NCI-H187 (cell line): Measurements from ENCODE around the gene TAS2R60.
"Not testable (repeated sequence)": the region's sequence is repeated elsewhere in the genome, so short reads cannot be mapped to it uniquely, and the experiment has no call there.

Source experiments
- DNase-seq, 2 experiments: peaks; one replicate each; lab custom pipeline; 2025; lab: John Stamatoyannopoulos, UW

The TAS2R60 gene

DNA sequence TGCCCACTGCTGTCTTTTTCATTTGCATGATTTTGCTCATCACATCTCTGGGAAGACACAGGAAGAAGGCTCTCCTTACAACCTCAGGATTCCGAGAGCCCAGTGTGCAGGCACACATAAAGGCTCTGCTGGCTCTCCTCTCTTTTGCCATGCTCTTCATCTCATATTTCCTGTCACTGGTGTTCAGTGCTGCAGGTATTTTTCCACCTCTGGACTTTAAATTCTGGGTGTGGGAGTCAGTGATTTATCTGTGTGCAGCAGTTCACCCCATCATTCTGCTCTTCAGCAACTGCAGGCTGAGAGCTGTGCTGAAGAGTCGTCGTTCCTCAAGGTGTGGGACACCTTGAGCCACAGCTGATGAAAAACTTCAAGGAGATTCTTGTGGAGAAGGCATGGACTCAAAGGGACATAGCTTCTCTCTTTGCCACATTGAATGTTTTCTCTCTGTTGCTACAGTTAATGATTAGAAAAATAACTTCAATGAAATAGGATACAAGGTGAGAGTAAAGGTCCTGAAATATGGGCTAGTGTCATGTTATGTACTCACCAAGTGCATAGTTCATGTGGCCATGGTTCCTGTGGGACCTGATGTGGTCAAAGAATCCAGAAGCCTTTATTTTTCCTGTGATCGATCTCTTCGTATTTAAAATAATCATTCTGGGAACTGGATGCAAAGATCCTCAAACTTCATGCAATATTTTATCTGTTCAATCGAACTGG, 970 bp downstream of the TAS2R60 start:
- DNase-seq = no peak

- no peak for DNase-seq
Observed at GRCh38 chr7:143444785-143445184, 1.5 kb downstream of the TAS2R60 start.

DNA sequence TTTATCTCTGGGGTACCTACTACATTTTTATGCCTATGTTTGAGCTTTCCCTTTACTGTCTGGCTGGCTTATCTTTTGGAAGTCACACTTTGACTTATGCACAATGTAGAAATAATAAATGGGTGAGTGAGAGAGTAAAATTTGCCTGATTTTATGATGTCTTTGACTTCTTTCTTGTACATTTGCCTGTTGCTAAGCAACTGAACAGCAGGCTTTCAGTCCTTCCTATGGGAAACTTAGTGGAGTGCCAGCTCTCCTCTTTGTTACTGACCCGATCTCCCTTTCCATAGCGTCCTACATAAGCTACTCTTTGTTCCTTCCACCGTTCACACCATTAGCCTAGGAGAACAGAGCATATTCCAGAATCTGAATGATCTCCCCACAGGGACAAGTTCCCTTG, 4.2 kb downstream of the TAS2R60 start:
- no peak for DNase-seq

GRCh38 chr7:143448429-143448828, 5.2 kb downstream of the TAS2R60 start:
- no peak for DNase-seq

- no peak for DNase-seq
Observed at GRCh38 chr7:143449793-143450192, 6.5 kb downstream of the TAS2R60 start.

GRCh38 chr7:143451122-143451521, 7.9 kb downstream of the TAS2R60 start:
- DNase-seq = no peak

DNA sequence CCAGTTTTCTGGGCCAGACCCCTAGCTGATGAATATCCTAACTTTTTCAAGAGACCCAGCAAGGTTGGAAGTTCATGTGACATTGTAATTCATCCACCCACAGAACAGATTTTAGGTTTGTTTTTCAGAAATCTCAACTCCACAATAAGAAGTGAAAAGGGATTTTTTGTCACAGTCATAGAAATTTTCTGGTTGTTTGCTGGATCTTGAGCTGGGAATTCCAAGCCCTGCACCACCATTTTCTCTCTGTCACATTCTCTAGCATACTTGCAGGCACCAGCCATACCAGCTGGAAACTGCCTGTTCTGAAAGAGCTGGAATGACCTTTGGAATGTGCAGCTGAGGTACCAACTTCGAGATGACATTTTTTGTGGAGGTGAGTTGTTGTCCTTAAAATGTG, 8.5 kb downstream of the TAS2R60 start:
- DNase-seq = no peak

- no peak for DNase-seq
Observed at GRCh38 chr7:143452495-143452894, 9.2 kb downstream of the TAS2R60 start.

DNA sequence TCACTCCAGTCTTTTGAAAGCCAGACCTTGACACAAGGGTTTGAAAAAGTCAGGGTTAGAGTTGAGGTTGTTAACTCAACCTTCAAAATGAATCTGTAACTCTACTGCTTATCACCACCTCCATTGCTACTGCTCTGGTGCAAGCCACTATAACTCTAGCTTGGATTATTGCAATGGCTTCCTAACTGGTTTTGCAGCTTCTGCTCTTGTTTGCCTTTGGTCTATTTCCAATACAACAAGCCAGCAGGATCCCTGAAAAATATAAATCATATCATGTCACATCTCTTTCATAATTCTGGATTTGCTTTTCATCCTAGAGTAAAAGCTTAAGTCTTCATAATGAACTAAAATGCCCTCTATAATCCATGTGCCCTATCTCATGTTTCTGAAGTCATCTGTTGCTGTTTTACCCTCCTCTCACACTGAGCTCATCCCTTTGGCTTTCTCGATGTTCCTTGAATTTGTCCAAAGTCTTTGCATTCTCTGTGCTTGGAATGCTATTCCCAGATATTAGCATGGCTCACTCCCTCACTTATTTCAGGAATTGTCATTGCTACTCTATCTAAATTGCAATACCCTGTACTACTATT, 10.9 kb downstream of the TAS2R60 start:
- no peak for DNase-seq

DNA sequence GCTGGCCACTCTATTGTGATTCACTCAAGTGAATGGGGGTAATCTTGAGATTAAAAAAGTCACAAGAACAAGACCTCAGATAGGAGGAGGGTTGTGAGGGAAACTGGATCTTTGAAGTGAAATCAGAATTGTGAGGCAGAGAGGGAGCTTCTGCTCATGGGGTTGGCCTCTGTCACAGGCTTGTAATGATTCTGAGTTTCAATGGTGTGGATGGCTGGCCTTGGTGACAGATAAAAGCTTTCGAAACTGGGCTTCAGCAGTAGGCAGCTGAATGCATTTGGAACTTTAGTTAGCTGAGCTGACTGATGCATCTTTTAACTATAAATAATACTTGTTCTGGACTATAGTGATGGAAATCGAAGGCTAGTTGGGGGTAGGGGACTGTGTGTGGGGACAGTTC, 12.2 kb downstream of the TAS2R60 start:
- DNase-seq = no peak

- DNase-seq = no peak
Observed at GRCh38 chr7:143455942-143456341, 12.7 kb downstream of the TAS2R60 start.

GRCh38 chr7:143456992-143457793, 13.9 kb downstream of the TAS2R60 start:
- DNase-seq = no peak

DNA sequence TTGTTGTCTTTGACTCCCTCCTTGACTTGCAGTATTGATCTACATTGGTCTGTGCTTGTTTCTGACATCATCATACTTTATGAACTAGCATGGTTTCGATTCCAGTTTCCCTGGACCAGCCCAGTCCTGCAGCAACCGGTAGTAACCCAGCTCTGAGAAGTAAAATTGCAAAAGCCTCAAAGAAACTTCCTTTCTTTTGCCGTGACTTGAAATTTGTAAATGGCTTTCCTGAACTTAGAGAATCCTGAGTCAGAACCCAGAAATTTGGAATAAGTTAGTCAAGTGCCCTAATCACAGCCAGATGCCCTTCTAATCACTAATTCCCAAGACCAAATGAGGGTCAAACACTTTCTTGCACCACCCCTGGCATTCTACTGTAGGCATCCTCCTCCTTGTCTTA, 15.0 kb downstream of the TAS2R60 start:
- DNase-seq = no peak

DNA sequence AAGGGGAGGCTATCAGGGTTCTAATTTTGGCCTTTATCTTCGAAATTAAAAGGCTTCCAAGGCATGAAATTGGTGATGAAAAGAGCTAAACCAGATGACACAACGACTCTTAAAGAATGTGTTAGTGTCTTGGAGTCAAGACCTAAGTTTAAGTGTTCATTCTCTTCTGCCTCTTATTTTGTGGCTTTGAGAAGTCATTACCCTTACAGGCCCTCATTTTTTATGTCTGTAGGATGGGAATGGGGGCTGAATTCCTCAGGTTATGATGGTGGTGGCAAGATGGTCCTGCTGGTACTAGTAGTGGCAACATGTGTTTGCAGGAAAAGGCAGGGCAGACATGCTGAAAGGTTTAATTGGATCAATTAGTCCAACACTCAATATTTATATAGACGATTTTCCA, 15.4 kb downstream of the TAS2R60 start:
- DNase-seq = no peak

DNA sequence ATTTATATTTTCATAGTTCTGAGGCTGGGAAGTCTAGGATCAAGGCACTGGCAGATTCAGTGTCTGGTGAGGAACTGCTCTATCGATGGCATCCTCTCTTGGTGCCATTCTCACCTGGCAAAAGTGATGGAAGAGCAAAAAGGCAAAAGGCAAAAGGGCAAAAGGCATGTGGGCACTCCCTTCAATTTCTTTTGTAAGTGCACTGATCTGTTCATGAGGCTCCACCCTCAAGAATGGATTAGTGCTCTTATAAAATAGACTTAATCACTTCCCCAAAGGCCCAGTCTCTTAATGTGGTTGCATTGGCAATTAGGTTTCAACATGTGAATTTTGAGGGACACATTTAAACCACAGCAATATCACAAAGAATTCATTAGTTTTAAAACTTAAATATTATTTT, 16.1 kb downstream of the TAS2R60 start:
- DNase-seq = no peak

- no peak for DNase-seq
Observed at GRCh38 chr7:143460271-143460979, 17.2 kb downstream of the TAS2R60 start.

GRCh38 chr7:143462045-143462444, 18.8 kb downstream of the TAS2R60 start:
- DNase-seq = no peak

DNA sequence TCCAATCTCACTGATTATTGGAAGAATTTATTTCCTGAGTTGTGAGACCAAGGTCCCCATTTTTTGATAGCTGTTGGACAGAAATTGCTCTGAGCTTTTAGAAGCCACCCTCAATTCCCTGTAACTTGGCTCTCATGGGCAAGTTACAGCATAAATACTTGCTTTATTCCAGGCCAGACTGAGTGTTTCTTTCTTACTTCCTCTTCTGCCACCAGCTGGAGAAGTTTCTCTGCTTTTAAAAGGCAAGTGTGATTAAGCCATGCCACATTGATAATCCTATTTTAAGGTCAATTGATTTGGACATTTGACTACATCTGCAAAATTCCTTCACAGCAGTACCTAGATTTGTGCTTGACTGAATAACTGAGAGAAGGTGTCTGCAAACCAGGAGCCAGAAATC, 20.3 kb downstream of the TAS2R60 start:
- no peak for DNase-seq

DNA sequence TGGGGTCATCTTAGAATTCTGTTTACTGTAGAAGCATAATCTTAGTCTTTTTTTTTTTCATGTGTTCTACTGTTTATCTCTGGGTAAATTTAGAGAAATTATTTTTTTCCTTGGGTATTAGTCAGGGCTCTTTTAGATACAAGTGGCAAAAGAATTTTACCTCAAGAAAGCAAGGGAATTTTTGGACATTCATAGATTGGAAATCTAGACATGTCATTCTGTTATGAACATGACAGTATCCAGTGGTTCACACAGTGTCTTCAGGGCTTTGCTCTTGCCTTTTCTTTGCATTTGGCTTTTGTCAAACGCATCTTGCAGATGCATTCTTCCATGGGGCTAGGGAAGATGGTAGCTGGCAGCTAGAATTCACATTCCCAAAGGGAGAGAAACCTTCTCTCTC, 20.7 kb downstream of the TAS2R60 start:
- DNase-seq = no peak

DNA sequence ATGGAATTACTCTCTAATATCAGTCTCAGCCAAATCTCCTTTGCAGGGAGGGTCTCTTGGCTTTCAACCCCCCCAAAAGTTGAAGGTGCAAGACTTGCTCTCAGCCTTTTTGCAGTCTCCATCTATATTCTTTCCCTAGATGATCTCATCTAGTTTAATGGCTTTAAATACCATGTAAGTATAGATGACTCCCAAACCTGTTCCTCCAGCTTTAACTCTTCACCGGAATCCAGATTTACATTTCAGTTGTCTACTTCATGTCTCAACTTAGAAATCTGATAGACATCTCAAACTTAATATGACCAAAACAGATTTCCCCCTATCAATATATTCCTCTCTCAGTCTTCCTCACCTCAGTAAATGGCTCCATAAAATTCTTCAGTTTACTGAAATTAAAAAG, 24.5 kb downstream of the TAS2R60 start:
- no peak for DNase-seq

DNA sequence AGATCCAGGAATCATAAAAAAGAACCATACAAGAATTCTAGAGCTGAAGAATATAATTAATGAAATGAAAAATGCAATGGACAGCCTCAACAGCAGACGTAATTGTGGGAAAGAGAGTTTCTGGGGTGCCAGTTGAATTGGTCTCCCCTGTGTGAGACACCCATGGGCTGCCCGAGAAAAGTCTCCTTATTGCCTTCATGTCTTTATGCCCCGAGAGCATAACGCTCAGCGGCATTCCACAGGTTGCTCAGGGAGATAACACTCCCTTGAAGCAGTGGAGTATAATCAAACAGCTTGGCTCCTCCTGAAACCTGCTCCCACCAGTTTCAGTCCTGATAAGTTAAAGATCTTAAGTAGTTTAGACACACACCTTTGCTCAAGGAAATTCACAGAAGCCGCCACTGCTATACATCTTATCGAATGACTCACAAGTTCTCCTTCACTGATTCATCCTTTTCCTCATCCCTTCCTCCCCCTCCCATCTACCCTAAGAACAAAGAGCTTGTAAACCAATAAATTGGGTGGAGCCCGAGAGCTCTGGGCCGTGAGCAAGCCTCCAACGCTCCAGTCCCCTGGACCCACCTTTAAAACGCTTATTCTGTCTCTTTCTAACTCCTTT, 28.9 kb downstream of the TAS2R60 start:
- DNase-seq = not testable (repeated sequence)

DNA sequence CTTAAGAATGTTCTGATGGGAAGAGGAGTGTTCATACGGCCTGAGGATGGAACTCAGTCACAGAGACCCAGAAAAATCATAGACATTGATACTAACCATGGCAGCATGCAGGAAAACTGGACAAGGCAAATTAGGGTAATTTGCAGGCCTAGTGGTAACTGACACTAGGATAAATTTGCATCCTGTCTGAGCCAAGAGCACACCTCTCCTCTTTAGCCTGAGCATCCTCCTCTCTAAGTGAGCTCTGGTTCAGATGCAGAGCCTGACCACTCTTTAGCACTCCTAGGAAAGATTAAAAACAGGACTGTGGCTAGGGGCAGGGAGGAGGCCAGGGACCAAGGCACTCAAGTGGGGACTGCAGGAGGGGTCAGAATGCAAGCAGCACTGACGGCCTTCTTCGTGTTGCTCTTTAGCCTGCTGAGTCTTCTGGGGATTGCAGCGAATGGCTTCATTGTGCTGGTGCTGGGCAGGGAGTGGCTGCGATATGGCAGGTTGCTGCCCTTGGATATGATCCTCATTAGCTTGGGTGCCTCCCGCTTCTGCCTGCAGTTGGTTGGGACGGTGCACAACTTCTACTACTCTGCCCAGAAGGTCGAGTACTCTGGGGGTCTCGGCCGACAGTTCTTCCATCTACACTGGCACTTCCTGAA, 34.4 kb downstream of the TAS2R60 start, which contains the start of gene TAS2R41:
Gene TAS2R41, plus strand, starts transcription at position 373 of the 650 bp plus-strand sequence. Its CDS starts 0 bp downstream, at position 373.
- DNase-seq = no peak
